GM19240 (cell line): Measurements from ENCODE around the gene TMF1.

Source experiments
- DNase-seq: peaks from one replicate; pipeline ENCODE4 v3.0.0; 2011; ENCODE audit warnings: low spot score; ENCODE audit not compliant: insufficient read length

The TMF1 gene

DNA sequence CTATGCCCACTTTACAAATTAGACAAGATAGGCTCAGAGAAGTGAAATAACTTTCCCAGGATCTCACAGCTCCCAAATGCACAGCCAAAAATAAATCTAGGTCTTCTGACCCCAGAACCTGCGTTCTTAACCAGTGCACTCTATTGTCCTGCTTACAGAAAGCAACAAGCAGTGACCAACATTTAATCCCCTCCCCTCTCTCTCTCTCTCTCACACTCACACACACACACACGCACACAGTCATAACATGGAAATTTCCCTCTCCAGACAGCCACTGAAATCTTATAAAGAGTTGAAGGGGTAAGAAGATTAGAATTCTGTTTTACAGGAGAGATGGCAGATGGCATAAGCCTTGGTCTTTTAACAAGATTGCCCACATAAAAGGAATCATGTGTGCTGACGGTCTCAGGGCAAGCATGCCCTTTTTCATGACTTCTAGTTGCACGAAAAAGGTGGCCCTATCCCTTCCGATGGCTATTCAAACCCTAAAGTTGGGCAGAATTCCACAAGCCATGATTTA lies 68.1 kb downstream of the TMF1 start:
- no peak for DNase-seq

DNA sequence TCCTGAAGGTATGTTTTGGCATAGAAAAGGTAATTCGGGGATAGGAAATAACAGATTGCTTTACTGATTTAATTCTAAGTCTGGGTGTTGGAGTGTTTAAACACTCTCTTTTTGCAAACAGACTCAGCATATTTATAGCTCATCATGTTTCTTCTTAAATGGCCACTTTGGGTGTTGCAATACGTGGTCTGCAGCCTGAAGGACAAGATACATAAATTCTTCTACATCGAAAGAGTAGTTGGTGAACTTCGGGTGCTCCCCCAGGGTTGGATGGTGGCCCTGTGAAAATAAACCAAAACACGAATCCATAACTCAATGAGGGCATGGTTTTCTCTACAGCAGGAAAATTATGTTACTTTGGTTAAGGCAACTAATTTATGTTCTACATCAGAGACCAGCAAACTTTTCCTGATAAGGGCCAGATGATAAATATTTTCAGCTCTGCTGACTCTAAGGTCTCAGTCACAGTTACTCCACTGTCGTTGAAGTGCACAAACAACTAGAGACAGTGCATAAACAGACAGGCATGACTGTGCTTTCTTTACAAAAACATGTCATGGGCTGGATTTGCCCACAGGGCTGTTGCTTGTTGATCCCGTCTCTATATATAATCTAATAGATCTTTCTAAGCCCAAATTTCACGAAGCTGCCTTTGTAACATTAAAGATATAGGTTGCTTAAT lies 74.5 kb downstream of the TMF1 start:
- no peak for DNase-seq

GRCh38 chr3:68974711-68975110 lies 77.4 kb downstream of the TMF1 start:
- no peak for DNase-seq

DNA sequence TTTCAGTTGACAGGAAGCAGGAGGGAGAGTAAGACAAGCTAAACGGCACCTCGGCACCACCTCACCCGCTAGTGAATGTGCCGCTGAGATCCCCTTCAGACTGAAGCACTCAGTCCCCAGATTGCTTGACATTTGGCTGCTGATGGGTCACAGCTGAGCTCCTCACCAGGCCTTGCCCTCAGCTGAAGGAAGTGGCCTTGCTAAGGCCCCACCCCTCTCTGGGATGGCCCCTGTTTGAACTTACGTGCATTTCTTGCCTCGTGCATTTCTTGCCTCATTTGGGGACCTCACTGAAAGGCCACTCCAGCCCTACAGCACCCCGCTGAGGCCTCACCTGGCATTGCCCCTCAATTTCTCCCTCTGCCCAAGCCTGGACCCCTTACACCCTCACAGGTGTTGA lies 78.5 kb downstream of the TMF1 start:
- DNase-seq: no peak

- DNase-seq: no peak
These were observed 79.7 kb downstream of the TMF1 start for GRCh38 chr3:68972358-68972979.
